HG03354 (cell line): Measurements from ENCODE around the gene SPDYE16.
A peak's percentile ranks its signal among the peaks of the same experiment; 100 is the strongest.
"Not testable (repeated sequence)": the region's sequence is repeated elsewhere in the genome, so short reads cannot be mapped to it uniquely, and the experiment has no call there.

ENCODE experiments used
- ATAC-seq: cut with Tn5 transposase; IDR thresholded peaks from one replicate; pipeline ENCODE4 v1.9.1; 2021; ENCODE audit warnings: mild to moderate bottlenecking; ENCODE audit not compliant: unreplicated experiment, poor library complexity, severe bottlenecking

The SPDYE16 gene

GRCh38 chr7:76543197-76543596, at the start of gene SPDYE16:
Gene SPDYE16 (minus strand): TSS chr7:76543297. CDS start chr7:76541459, 1,838 bp downstream.
- ATAC-seq: not testable (repeated sequence)

DNA sequence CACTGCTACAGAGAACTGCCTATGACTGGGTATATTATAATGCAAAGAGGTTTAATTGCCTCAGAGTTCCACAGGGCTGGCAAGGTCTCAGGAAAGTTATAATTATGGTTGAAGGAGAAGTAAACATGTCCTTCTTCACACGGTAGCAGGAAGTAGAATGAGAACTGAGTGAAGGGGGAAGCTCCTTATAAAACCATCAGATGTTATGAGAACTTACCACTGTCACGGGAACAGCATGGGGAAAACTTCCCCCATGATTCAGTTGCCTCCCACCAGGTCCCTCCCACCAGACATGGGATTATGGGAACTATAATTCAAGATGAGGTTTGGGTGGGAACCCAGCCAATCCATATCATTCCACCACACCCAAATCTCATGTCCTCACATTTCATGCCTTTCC, 49.6 kb upstream of the SPDYE16 start:
- not testable (repeated sequence) for ATAC-seq

GRCh38 chr7:76591602-76592304, 48.7 kb upstream of the SPDYE16 start:
- peak; percentile 72 for ATAC-seq

GRCh38 chr7:76591033-76591432, 47.9 kb upstream of the SPDYE16 start:
- not testable (repeated sequence) for ATAC-seq

DNA sequence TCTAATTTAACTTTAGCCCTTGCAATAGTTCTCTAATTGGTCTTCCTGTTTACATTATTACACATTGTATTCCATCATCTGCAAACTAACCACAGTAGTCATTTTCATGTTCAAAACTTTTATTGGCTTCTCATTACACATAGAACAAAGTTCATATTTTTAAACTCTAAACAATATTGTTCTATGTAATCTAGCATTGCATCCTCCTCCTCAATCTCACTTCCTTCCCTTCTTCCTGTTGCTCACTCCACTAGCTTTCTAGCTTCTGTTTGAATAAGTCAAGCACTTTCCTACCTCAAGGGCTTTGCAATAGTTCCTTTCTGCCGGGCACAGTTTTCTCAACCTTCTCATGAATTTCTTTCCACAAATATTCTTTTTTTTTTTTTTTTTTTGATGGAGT, 45.5 kb upstream of the SPDYE16 start:
- not testable (repeated sequence) for ATAC-seq

DNA sequence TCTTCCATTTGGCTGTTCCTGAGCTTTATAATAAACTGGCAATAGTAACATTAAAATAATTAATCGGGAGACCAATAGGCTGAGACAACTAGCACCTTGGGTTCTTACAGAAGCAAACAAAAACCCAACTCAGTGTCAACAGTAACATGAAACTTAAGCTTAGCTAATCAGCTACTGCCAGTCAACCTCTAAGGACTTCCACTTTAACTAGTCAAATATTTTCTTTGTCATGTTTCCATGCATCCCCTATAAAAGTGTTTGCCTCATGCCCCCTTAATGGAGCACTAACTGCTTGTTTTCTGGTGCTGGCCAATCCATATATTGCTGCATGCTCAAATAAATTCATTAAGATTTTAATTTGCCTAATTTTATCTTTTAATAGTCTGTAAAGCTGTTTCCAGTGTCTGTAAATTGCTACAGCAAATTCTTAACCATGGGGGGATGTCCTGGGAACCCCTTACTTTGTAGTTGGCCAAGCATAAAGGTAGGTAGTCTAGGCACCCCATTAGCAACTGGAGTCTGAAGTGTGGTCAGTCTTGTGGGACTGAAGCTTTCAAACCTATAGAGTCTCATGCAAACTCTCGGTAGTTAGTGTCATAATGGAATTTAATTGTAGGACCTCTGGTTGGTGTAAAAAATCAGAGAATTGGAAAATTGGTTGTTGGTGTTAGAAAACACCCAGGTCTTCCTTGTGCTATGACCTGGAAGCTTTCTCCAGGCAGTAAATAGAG, 43.7 kb upstream of the SPDYE16 start:
- not testable (repeated sequence) for ATAC-seq

DNA sequence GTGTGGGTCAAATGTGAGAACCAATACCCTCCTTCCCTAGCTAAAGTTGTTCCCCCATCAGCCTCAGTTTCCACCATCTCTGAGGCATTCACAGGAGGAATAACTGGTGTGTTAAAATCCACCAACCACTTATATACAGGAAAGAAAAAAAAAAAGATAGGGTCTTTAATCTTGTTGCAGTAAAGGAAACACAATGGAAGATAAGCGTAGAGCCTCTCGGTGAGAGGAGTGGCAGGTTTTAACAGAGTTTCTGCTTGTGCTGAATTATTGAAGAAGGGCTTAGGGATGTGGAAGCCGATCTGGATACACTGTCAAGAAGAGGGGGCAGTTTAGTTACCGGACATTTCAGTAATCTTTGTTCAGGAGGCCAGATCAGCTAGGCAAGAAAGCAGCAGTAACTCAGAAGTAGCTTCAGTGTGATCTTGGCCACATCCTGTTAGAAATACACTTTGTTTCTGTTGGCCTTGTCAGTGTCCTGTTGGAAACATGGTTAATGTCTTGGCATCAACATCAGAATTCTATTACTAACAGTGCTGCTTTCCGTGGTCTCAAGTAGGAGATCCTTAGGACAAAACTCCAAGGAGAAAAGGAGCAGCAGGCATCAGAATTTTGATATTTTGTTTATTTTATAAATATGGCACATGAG, 40.7 kb upstream of the SPDYE16 start:
- not testable (repeated sequence) for ATAC-seq

DNA sequence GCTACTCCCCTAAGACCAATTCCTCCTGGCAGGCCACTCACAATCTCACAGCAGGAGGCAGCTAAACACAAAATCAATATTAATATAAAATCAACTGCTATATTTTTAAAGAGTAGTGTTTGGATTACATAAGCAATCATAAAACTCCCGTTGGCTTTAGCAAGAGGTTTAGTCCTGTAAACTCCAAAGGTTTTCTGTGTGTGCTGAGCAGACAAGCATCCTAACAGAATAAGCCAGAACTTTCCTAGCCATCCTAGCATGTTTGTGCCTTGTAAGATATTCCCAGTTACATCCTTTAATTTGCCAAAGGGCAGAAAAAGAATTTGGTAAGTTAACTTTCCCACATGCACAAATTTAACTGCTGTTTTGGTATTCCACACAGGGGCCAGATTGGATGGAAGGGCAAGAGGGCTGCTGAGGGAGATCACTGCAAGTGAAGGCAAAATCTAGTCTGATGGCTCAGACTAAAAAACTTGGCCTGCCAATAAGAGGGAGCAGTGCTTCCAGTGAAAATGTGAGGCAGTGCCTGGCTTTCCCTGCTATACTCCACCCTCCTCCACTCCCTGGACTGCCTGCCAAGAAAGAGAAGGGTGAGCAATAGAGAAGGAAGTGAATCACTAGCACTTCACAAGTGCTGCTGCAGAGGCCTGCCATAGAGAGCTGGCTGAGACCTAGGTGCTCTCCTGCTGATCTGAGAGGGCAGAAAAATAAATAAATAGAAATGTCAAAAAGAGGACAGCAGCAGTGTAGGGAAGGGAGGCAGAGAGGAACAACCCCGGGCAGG, 39.9 kb upstream of the SPDYE16 start:
- ATAC-seq: not testable (repeated sequence)

DNA sequence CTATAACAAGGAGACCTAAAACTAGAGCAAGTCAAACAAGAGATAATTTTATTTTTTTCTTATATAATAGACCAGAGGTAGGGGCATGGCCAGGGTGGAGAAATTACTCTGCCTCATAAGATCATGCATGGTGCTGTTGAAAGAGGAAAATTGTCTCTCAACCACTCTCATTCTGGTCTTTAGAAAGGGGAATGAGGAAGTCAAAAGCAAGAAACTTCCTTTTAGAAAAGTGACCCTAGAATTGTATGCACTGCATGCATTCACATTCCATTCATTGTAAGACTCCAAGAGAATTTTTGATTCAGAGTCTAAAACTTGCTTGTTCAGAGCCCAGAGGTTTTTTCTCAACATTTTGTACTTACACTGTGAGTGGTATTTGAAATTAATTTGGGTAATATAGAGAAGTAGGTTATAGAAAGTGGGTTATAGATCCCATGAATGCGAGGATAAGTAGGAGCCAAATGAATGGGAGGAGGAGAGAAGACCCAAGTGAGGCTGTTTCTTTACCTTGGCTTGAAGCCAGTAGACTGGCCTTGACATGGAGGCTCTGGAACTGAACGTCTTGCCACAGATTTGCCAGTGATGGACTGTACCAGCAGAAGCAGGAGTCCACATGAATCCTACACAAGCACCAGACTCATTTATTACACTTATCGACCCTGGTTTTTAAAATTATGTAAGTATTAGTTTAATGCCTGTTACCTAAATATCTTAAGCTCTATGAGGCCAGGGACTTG, 33.0 kb upstream of the SPDYE16 start:
- not testable (repeated sequence) for ATAC-seq

DNA sequence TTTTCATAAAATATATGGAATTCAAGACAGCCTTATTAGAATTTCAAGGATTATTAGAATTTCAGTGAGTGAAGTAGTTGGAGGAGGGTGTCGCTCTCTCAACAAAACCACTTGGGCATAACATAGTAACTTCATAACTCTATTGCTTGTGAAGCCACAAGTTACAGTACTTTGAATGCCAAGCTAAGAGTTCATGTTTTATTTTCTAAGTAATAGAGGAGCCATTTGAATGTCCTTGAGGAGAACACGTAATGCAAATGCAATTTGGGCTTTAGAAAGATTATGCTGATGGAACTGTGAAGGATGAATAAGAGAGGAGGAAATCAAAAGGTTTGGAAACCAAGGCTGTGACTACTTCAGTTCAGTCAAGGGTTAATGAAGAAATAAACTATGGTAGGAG, 32.3 kb upstream of the SPDYE16 start:
- not testable (repeated sequence) for ATAC-seq

DNA sequence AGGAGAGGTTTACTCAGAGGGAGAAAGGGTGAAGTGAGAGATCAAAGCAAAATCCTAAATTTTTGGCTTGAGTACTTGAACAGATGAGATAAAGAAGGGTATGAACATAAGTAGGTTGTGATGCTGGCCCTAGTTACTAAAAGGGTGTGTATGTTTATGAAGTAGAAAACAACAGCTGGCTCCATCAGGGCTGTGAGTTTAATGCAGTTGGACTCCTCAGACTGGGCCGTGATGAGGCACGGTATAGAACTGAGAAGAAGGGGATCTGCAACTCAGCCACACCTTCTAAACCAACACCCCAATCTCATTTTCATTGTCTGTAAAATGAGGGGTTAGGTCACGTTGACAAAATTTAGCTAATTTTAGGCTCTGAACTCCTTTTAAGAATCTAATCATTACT, 29.2 kb upstream of the SPDYE16 start:
- ATAC-seq: not testable (repeated sequence)

- not testable (repeated sequence) for ATAC-seq
These were observed 27.3 kb upstream of the SPDYE16 start for GRCh38 chr7:76570324-76570775.

- not testable (repeated sequence) for ATAC-seq
These were observed 25.6 kb upstream of the SPDYE16 start for GRCh38 chr7:76568742-76569141.

GRCh38 chr7:76567753-76568152, 24.7 kb upstream of the SPDYE16 start:
- ATAC-seq: not testable (repeated sequence)

DNA sequence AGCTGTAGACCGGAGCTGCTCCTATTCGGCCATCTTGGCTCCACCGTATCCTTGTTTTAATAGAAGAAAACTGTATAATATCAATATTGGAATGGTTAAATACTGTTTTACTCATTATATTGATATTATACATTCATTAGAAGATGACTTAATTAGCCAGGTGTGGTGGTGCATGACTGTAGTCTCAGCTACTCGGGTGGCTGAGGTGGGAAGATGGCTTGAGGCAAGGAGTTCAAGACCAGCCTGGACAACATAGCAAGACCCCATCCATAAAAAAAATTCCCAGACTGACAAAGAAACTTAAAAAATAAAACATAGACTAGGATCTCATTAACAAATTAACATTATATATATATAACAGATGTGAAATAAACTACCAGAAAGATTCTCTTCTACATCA, 24.2 kb upstream of the SPDYE16 start:
- not testable (repeated sequence) for ATAC-seq

GRCh38 chr7:76565001-76565400, 21.9 kb upstream of the SPDYE16 start:
- not testable (repeated sequence) for ATAC-seq

GRCh38 chr7:76561342-76561741, 18.2 kb upstream of the SPDYE16 start:
- ATAC-seq: not testable (repeated sequence)

- not testable (repeated sequence) for ATAC-seq
These were observed 17.1 kb upstream of the SPDYE16 start for GRCh38 chr7:76560157-76560556.

DNA sequence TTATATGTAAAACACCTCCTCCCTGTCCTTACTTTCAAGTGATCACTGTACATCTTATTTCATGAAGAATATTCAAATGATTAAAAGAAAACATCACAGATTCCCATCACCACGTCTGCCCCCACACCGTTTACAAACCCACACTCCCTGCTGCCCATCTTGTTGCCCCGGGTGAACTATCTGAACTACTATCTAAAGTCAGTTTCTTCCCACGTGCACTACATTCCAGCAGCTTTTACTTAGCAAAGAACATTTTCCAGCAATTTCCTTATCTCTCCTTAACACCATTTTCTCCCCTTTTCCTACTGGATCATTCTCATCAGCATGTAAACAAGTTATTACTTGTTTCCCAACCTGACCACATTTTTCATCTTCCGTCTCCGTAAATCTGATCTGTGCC, 16.6 kb upstream of the SPDYE16 start:
- ATAC-seq: not testable (repeated sequence)
